GM12892 (cell line): ENCODE results near the gene DNASE2B.

Experiments used
- POLR2A ChIP-seq: IDR thresholded peaks from 2 replicates; pipeline ENCODE4 v1.6.1; 2011; ENCODE audit warnings: low read depth, low read length, control low read depth
- POLR2AphosphoS5 ChIP-seq: IDR thresholded peaks from 2 replicates; pipeline ENCODE4 v1.6.1; 2011; ENCODE audit warnings: low read depth, low read length, control low read depth
- TAF1 ChIP-seq: IDR thresholded peaks from 2 replicates; pipeline ENCODE4 v1.6.1; 2011; ENCODE audit warnings: low read depth, mild to moderate bottlenecking, control low read depth, low read length, borderline replicate concordance

DNA sequence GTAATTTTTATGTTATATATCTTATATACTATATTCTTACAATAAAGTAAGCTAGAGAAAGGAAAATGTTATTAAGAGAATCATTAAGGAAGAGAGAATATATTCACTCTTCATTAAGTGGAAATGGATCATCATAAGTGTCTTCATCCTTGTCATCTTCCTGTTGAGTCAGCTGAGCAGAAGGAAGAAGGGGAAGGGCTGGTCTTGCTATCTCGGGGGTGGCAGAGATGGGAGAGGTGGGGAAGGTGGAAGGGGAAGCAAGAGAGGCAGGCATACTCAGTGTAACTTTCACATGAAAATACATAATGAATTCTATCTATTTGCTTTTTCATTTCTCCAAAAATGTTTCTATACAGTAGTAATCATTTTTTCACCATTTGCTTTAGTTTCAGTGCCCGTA is 5.1 kb downstream of the DNASE2B start:
- no peak for TF ChIP-seq POLR2A
- TF ChIP-seq POLR2AphosphoS5: no peak
- no peak for TF ChIP-seq TAF1
